HEK293 (cell line): ENCODE measurements around the gene TMEM151B.
A peak's percentile ranks its signal among the peaks of the same experiment; 100 is the strongest.

Experiments used
- CTCF ChIA-PET: fragments of 350-600 bp; formaldehyde crosslinking; extraction: SDS; loops from one replicate; lab custom pipeline; 2021; ENCODE audit warnings: antibody characterized with exemption; lab: Yijun Ruan, JAX
- POLR2A ChIA-PET: fragments of 300-600 bp; formaldehyde crosslinking; extraction: SDS; loops from one replicate; lab custom pipeline; 2020; ENCODE audit warnings: antibody characterized with exemption, inconsistent platforms; lab: Yijun Ruan, JAX
- H3K27ac ChIP-seq: fragments of 200-500 bp; sonication (Bioruptor generic); 2 replicates; pipeline ENCODE4 v1.5.1; 2014; ENCODE audit warnings: low read depth, low read length, control low read depth, inconsistent platforms; ENCODE audit errors: extremely low read depth
- H3K36me3 ChIP-seq, 2 experiments: fragments of 200-500 bp in 1 of 2; sonication (Bioruptor generic) in 1 of 2; 1 replicate in 1 of 2; 2 replicates in 1 of 2; pipeline ENCODE4 v1.5.1; 2014 to 2017; ENCODE audit warnings: inconsistent platforms in 2 of 2, low read length in 2 of 2; ENCODE audit not compliant: control insufficient read depth in 2 of 2, insufficient read depth in 1 of 2
- H3K4me1 ChIP-seq: fragments of 200-500 bp; sonication (Bioruptor generic); 2 replicates; pipeline ENCODE4 v1.5.1; 2014; ENCODE audit warnings: mild to moderate bottlenecking, low read length, inconsistent platforms; ENCODE audit not compliant: control insufficient read depth, insufficient read depth
- H3K4me3 ChIP-seq: 2 replicates; pipeline ENCODE4 v1.5.1; 2011; ENCODE audit warnings: low read depth, mild to moderate bottlenecking, control low read depth, low read length, moderate library complexity
- H3K9me3 ChIP-seq: fragments of 200-500 bp; sonication (Bioruptor generic); 2 replicates; pipeline ENCODE4 v1.5.1; 2014; ENCODE audit warnings: low read depth, low read length, inconsistent platforms; ENCODE audit not compliant: control insufficient read depth, insufficient read depth
- GLI4 ChIP-seq: fragments of 450-650 bp; formaldehyde crosslinking; IDR thresholded peaks from 2 replicates; pipeline ENCODE4 v1.5.1; 2016; ENCODE audit warnings: missing biosample characterization, missing genetic modification characterization
- KLF8 ChIP-seq: fragments of 450-650 bp; formaldehyde crosslinking; IDR thresholded peaks from 2 replicates; pipeline ENCODE4 v1.5.1; 2016; ENCODE audit warnings: missing biosample characterization, missing genetic modification characterization
- MZF1 ChIP-seq: fragments of 450-650 bp; formaldehyde crosslinking; IDR thresholded peaks from 2 replicates; pipeline ENCODE4 v1.5.1; 2017; ENCODE audit warnings: missing biosample characterization, missing genetic modification characterization, borderline replicate concordance
- ZFP3 ChIP-seq: fragments of 450-650 bp; formaldehyde crosslinking; IDR thresholded peaks from 2 replicates; pipeline ENCODE4 v1.5.1; 2016; ENCODE audit warnings: low read depth, missing biosample characterization, missing genetic modification characterization
- ZFP69B ChIP-seq: fragments of 450-650 bp; formaldehyde crosslinking; IDR thresholded peaks from 2 replicates; pipeline ENCODE4 v1.5.1; 2016; ENCODE audit warnings: missing biosample characterization, missing genetic modification characterization
- ZNF184 ChIP-seq: fragments of 450-650 bp; IDR thresholded peaks from 2 replicates; pipeline ENCODE4 v1.5.1; 2018; ENCODE audit warnings: missing biosample characterization, mild to moderate bottlenecking, missing genetic modification characterization
- ZNF239 ChIP-seq: fragments of 450-650 bp; formaldehyde crosslinking; IDR thresholded peaks from 2 replicates; pipeline ENCODE4 v1.5.1; 2016; ENCODE audit warnings: missing biosample characterization, missing genetic modification characterization
- ZNF248 ChIP-seq: fragments of 450-650 bp; formaldehyde crosslinking; IDR thresholded peaks from 2 replicates; pipeline ENCODE4 v1.5.1; 2017; ENCODE audit warnings: missing biosample characterization, missing genetic modification characterization
- ZNF274 ChIP-seq, 2 experiments: fragments of 200-500 bp in 1 of 2; fragments of 450-650 bp in 1 of 2; sonication (Bioruptor generic) in 1 of 2; formaldehyde crosslinking in 1 of 2; IDR thresholded peaks; 2 replicates each; pipeline versions ENCODE4 v1.5.1 to v1.6.1; 2014 to 2016; ENCODE audit warnings: borderline replicate concordance in 1 of 2, inconsistent platforms in 1 of 2, low read length in 1 of 2, missing biosample characterization in 1 of 2, missing genetic modification characterization in 1 of 2
- ZNF514 ChIP-seq: fragments of 450-650 bp; formaldehyde crosslinking; IDR thresholded peaks from 2 replicates; pipeline ENCODE4 v1.5.1; 2016; ENCODE audit warnings: missing biosample characterization, missing genetic modification characterization
- ZNF521 ChIP-seq: fragments of 450-650 bp; formaldehyde crosslinking; IDR thresholded peaks from 2 replicates; pipeline ENCODE4 v1.5.1; 2017; ENCODE audit warnings: missing biosample characterization, mild to moderate bottlenecking, missing genetic modification characterization
- ZNF585B ChIP-seq: fragments of 450-650 bp; formaldehyde crosslinking; IDR thresholded peaks from 2 replicates; pipeline ENCODE4 v1.5.1; 2016; ENCODE audit warnings: missing biosample characterization, missing genetic modification characterization
- ZNF830 ChIP-seq: fragments of 450-650 bp; IDR thresholded peaks from 2 replicates; pipeline ENCODE4 v1.5.0; 2018; ENCODE audit warnings: missing biosample characterization, missing genetic modification characterization, low read depth, mild to moderate bottlenecking, moderate library complexity
- TF ChIP-seq, protein P1 (sequence below): fragments of 450-650 bp; formaldehyde crosslinking; IDR thresholded peaks from 2 replicates; pipeline ENCODE4 v1.5.1; 2016; ENCODE audit warnings: missing biosample characterization, missing genetic modification characterization
- TF ChIP-seq, protein P2 (sequence below): fragments of 450-650 bp; formaldehyde crosslinking; IDR thresholded peaks from 2 replicates; pipeline ENCODE4 v1.5.1; 2016; ENCODE audit warnings: missing biosample characterization, missing genetic modification characterization
- TF ChIP-seq, protein P3 (sequence below): fragments of 450-650 bp; formaldehyde crosslinking; IDR thresholded peaks from 2 replicates; pipeline ENCODE4 v1.5.1; 2017; ENCODE audit warnings: missing biosample characterization, missing genetic modification characterization
- TF ChIP-seq, protein P4 (sequence below): fragments of 450-650 bp; formaldehyde crosslinking; IDR thresholded peaks from 2 replicates; pipeline ENCODE4 v1.5.1; 2016; ENCODE audit warnings: missing biosample characterization, missing genetic modification characterization
- TF ChIP-seq, protein P5 (sequence below): fragments of 450-650 bp; formaldehyde crosslinking; IDR thresholded peaks from 2 replicates; pipeline ENCODE4 v1.5.1; 2017; ENCODE audit warnings: missing biosample characterization, missing genetic modification characterization
- TF ChIP-seq, protein P6 (sequence below): fragments of 450-650 bp; formaldehyde crosslinking; IDR thresholded peaks from 2 replicates; pipeline ENCODE4 v1.5.1; 2016; ENCODE audit warnings: missing biosample characterization, missing genetic modification characterization, low read depth
- TF ChIP-seq, protein P7 (sequence below): fragments of 450-650 bp; formaldehyde crosslinking; IDR thresholded peaks from 2 replicates; pipeline ENCODE4 v1.5.1; 2016; ENCODE audit warnings: missing biosample characterization, missing genetic modification characterization

TMEM151B gene

DNA sequence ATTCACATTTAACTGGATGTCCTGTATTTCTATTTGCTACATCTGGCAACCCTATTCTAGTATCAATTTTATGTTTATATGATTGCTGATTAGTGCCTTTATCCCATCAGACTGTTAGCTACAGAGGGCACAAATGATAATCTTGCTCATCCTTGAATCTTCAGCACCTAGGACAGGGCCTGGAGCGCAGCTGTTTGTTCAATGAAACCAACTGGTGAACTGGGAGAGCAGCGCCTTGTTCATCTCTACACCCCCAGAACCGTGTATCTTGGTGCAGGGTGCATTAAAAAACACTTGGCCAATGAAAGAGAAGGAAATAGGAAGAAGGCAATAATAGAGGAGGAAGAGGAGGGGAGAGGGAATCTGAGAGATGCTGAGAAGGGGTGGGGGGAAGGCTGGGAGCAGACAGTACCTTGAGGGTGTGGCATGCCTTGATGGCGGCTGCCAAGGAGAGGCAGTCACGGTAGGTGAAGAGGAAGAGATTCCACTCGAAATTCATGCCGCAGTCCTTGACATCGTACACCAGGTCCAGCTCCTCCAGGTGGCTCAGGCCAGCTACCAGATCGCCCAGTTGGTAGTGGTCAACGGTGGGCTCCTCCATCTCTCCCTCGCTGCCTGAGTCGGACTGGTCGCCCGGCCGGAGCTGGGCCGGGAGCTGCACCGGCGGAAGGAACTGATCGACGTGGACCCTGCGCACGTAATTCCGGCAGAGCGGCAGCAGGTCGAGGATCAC lies 15.5 kb downstream of the TMEM151B start:
- Histone ChIP-seq H3K36me3 (no peaks in the 10 kb centered on the region), H3K9me3 (no peaks in the 10 kb centered on the region), H3K4me3 (no peak overlapping the region), H3K27ac (no peak overlapping the region), H3K4me1 (no peaks in the 10 kb centered on the region)
- ChIA-PET CTCF (interaction anchor here (0.6 to 2.2 kb wide), 5 partner anchors 18 to 678 kb away, joined by 3 to 8 read pairs (median 3); no protein-coding TSS in a partner anchor), POLR2A (interaction anchor here (0.6 to 1.3 kb wide), 2 partner anchors 9 to 12 kb away, joined by 3 to 5 read pairs; no protein-coding TSS in a partner anchor)
- TF ChIP-seq, protein P1, sequence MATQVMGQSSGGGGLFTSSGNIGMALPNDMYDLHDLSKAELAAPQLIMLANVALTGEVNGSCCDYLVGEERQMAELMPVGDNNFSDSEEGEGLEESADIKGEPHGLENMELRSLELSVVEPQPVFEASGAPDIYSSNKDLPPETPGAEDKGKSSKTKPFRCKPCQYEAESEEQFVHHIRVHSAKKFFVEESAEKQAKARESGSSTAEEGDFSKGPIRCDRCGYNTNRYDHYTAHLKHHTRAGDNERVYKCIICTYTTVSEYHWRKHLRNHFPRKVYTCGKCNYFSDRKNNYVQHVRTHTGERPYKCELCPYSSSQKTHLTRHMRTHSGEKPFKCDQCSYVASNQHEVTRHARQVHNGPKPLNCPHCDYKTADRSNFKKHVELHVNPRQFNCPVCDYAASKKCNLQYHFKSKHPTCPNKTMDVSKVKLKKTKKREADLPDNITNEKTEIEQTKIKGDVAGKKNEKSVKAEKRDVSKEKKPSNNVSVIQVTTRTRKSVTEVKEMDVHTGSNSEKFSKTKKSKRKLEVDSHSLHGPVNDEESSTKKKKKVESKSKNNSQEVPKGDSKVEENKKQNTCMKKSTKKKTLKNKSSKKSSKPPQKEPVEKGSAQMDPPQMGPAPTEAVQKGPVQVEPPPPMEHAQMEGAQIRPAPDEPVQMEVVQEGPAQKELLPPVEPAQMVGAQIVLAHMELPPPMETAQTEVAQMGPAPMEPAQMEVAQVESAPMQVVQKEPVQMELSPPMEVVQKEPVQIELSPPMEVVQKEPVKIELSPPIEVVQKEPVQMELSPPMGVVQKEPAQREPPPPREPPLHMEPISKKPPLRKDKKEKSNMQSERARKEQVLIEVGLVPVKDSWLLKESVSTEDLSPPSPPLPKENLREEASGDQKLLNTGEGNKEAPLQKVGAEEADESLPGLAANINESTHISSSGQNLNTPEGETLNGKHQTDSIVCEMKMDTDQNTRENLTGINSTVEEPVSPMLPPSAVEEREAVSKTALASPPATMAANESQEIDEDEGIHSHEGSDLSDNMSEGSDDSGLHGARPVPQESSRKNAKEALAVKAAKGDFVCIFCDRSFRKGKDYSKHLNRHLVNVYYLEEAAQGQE: peak; percentile 96
- no peak for TF ChIP-seq ZNF521 (tag by site-specific recombination)

DNA sequence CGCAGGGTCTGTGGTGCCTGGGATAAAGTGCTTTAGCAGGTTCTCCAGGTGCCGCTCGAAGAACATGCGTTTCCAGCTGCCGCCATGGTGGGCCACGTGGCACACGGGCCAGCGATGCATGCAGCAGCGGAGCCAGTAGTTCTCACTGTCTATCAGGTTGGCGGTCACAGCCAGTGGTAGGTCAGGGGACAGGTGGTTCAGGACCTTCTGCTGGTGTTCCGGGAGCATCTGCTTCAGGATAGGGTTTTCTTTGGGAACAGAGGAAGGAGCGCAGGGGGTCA lies 16.0 kb downstream of the TMEM151B start:
- Histone ChIP-seq H3K9me3 (no peaks in the 10 kb centered on the region), H3K4me3 (no peak overlapping the region), H3K27ac (no peak overlapping the region), H3K36me3 (no peaks in the 10 kb centered on the region), H3K4me1 (no peaks in the 10 kb centered on the region)
- CTCF ChIA-PET: interaction anchor here (0.9 to 2.2 kb wide), 2 partner anchors 19 to 52 kb away, joined by 3 to 8 read pairs; no protein-coding TSS in a partner anchor
- POLR2A ChIA-PET: interaction anchor here (1.3 kb wide), 1 partner anchor 12 kb away, joined by 3 read pairs; no protein-coding TSS in a partner anchor
- TF ChIP-seq GLI4 (tag by site-specific recombination) (no peak), ZFP69B (tag by site-specific recombination) (no peak), ZNF585B (tag by site-specific recombination) (no peak), MZF1 (no peak), ZNF514 (tag by site-specific recombination) (no peak), ZNF830 (tag by site-specific recombination) (no peak), ZNF248 (tag by site-specific recombination) (no peak), KLF8 (tag by site-specific recombination) (no peak), ZFP3 (tag by site-specific recombination) (no peak), ZNF239 (tag by site-specific recombination) (no peak), ZNF184 (tag by site-specific recombination) (no peak), ZNF274 (IDR thresholded peaks at IDR 0.05; ENCODE audit: low read length) (no peak), ZNF274 (tag by site-specific recombination; IDR thresholded peaks at IDR 0.05; ENCODE audit: borderline replicate concordance) (no peak)
- TF ChIP-seq, protein P2, sequence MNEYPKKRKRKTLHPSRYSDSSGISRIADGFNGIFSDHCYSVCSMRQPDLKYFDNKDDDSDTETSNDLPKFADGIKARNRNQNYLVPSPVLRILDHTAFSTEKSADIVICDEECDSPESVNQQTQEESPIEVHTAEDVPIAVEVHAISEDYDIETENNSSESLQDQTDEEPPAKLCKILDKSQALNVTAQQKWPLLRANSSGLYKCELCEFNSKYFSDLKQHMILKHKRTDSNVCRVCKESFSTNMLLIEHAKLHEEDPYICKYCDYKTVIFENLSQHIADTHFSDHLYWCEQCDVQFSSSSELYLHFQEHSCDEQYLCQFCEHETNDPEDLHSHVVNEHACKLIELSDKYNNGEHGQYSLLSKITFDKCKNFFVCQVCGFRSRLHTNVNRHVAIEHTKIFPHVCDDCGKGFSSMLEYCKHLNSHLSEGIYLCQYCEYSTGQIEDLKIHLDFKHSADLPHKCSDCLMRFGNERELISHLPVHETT (tag by site-specific recombination): no peak
- TF ChIP-seq, protein P3, sequence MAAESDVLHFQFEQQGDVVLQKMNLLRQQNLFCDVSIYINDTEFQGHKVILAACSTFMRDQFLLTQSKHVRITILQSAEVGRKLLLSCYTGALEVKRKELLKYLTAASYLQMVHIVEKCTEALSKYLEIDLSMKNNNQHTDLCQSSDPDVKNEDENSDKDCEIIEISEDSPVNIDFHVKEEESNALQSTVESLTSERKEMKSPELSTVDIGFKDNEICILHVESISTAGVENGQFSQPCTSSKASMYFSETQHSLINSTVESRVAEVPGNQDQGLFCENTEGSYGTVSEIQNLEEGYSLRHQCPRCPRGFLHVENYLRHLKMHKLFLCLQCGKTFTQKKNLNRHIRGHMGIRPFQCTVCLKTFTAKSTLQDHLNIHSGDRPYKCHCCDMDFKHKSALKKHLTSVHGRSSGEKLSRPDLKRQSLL: no peak
- TF ChIP-seq, protein P4, sequence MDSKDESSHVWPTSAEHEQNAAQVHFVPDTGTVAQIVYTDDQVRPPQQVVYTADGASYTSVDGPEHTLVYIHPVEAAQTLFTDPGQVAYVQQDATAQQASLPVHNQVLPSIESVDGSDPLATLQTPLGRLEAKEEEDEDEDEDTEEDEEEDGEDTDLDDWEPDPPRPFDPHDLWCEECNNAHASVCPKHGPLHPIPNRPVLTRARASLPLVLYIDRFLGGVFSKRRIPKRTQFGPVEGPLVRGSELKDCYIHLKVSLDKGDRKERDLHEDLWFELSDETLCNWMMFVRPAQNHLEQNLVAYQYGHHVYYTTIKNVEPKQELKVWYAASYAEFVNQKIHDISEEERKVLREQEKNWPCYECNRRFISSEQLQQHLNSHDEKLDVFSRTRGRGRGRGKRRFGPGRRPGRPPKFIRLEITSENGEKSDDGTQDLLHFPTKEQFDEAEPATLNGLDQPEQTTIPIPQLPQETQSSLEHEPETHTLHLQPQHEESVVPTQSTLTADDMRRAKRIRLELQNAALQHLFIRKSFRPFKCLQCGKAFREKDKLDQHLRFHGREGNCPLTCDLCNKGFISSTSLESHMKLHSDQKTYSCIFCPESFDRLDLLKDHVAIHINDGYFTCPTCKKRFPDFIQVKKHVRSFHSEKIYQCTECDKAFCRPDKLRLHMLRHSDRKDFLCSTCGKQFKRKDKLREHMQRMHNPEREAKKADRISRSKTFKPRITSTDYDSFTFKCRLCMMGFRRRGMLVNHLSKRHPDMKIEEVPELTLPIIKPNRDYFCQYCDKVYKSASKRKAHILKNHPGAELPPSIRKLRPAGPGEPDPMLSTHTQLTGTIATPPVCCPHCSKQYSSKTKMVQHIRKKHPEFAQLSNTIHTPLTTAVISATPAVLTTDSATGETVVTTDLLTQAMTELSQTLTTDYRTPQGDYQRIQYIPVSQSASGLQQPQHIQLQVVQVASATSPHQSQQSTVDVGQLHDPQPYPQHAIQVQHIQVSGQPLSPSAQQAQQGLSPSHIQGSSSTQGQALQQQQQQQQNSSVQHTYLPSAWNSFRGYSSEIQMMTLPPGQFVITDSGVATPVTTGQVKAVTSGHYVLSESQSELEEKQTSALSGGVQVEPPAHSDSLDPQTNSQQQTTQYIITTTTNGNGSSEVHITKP (tag by site-specific recombination): no peak
- TF ChIP-seq, protein P5, sequence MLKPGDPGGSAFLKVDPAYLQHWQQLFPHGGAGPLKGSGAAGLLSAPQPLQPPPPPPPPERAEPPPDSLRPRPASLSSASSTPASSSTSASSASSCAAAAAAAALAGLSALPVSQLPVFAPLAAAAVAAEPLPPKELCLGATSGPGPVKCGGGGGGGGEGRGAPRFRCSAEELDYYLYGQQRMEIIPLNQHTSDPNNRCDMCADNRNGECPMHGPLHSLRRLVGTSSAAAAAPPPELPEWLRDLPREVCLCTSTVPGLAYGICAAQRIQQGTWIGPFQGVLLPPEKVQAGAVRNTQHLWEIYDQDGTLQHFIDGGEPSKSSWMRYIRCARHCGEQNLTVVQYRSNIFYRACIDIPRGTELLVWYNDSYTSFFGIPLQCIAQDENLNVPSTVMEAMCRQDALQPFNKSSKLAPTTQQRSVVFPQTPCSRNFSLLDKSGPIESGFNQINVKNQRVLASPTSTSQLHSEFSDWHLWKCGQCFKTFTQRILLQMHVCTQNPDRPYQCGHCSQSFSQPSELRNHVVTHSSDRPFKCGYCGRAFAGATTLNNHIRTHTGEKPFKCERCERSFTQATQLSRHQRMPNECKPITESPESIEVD (tag by site-specific recombination): no peak
- TF ChIP-seq, protein P6, sequence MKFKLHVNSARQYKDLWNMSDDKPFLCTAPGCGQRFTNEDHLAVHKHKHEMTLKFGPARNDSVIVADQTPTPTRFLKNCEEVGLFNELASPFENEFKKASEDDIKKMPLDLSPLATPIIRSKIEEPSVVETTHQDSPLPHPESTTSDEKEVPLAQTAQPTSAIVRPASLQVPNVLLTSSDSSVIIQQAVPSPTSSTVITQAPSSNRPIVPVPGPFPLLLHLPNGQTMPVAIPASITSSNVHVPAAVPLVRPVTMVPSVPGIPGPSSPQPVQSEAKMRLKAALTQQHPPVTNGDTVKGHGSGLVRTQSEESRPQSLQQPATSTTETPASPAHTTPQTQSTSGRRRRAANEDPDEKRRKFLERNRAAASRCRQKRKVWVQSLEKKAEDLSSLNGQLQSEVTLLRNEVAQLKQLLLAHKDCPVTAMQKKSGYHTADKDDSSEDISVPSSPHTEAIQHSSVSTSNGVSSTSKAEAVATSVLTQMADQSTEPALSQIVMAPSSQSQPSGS: no peak
- TF ChIP-seq, protein P7, sequence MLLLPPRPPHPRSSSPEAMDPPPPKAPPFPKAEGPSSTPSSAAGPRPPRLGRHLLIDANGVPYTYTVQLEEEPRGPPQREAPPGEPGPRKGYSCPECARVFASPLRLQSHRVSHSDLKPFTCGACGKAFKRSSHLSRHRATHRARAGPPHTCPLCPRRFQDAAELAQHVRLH (tag by site-specific recombination): no peak
